Sigmoid colon (tissue), 4 donors: Measurements from ENCODE around the gene CIAO3.

Experiments
- CTCF ChIP-seq, 4 experiments: fragments of 450-650 bp in 3 of 4; fragments of 200-600 bp in 1 of 4; IDR thresholded peaks; one replicate each; pipeline ENCODE4 v1.5.1; 2016 to 2019; ENCODE audit warnings: antibody characterized with exemption in 4 of 4, mild to moderate bottlenecking in 3 of 4, moderate library complexity in 2 of 4
- EP300 ChIP-seq, 4 donors: sonication (generic); formaldehyde crosslinking; IDR thresholded peaks; one replicate each; pipeline ENCODE4 v1.6.1; 2017; ENCODE audit warnings: antibody characterized with exemption in 4 of 4
- POLR2A ChIP-seq, 2 donors: fragments of 450-650 bp; IDR thresholded peaks; one replicate each; pipeline ENCODE4 v1.6.1; 2016; ENCODE audit warnings: antibody characterized with exemption in 2 of 2, mild to moderate bottlenecking in 2 of 2, moderate library complexity in 2 of 2

GRCh38 chr16:787978-788398 lies 47.2 kb upstream of the CIAO3 start, which contains the start of gene RPUSD1:
- no peak for TF ChIP-seq EP300 (IDR thresholded peaks at IDR 0.05)
- no peak for TF ChIP-seq CTCF (IDR thresholded peaks at IDR 0.05)
- TF ChIP-seq POLR2A (IDR thresholded peaks at IDR 0.05): no peak
